BE2C (cell line): ENCODE results near the gene FAM168A.

Experiments
- DNase-seq: peaks from one replicate; pipeline ENCODE4 v3.0.0-alpha.2; 2020
- H3K27me3 ChIP-seq: fragments of 250-450 bp; sonication (Bioruptor Pico); 2 replicates; pipeline ENCODE4 v1.5.1; 2020; ENCODE audit warnings: mild to moderate bottlenecking
- H3K36me3 ChIP-seq: fragments of 250-450 bp; sonication (Bioruptor Pico); 2 replicates; pipeline ENCODE4 v1.5.1; 2020; ENCODE audit warnings: mild to moderate bottlenecking
- H3K4me1 ChIP-seq: fragments of 250-450 bp; sonication (Bioruptor Pico); 2 replicates; pipeline ENCODE4 v1.5.1; 2020
- H3K4me3 ChIP-seq: 2 replicates; pipeline ENCODE4 v1.5.1; 2011; ENCODE audit warnings: low read depth, low read length
- H3K9me3 ChIP-seq: fragments of 250-450 bp; sonication (Bioruptor Pico); 2 replicates; pipeline ENCODE4 v1.5.1; 2020
- CTCF ChIP-seq: IDR thresholded peaks from 2 replicates; pipeline ENCODE4 v1.5.1; 2012; ENCODE audit warnings: mild to moderate bottlenecking, low read depth, low read length

Gene FAM168A

GRCh38 chr11:73542175-73542574 is 55.7 kb downstream of the FAM168A start:
- DNase-seq = no peak
- H3K9me3 ChIP-seq = no peaks in the 10 kb centered on the region
- H3K4me1 ChIP-seq = peaks cover 3% of the 10 kb centered on the region; the same call in 1 of the 2 replicates
- H3K4me3 ChIP-seq = no peak overlapping the region
- no peaks in the 10 kb centered on the region for H3K36me3 ChIP-seq
- H3K27me3 ChIP-seq = no peaks in the 10 kb centered on the region
- no peak for TF ChIP-seq CTCF

GRCh38 chr11:73539506-73540084 is 58.3 kb downstream of the FAM168A start:
- Histone ChIP-seq H3K27me3 (no peaks in the 10 kb centered on the region), H3K9me3 (no peaks in the 10 kb centered on the region), H3K4me1 (peaks cover 3% of the 10 kb centered on the region; the same call in 1 of the 2 replicates), H3K36me3 (no peaks in the 10 kb centered on the region), H3K4me3 (no peak overlapping the region)
- no peak for TF ChIP-seq CTCF
- DNase-seq = no peak

- Histone ChIP-seq H3K9me3 (no peaks in the 10 kb centered on the region), H3K36me3 (no peaks in the 10 kb centered on the region), H3K27me3 (no peaks in the 10 kb centered on the region), H3K4me1 (peaks cover 3% of the 10 kb centered on the region; the same call in 1 of the 2 replicates), H3K4me3 (no peak overlapping the region)
- peak; percentile 35 for DNase-seq
- no peak for TF ChIP-seq CTCF
Observed at GRCh38 chr11:73538381-73538872, 59.5 kb downstream of the FAM168A start.

- Histone ChIP-seq H3K4me3 (no peak overlapping the region), H3K9me3 (no peaks in the 10 kb centered on the region), H3K4me1 (peaks cover 3% of the 10 kb centered on the region), H3K36me3 (no peaks in the 10 kb centered on the region), H3K27me3 (no peaks in the 10 kb centered on the region)
- no peak for DNase-seq
- no peak for TF ChIP-seq CTCF
Observed at GRCh38 chr11:73537969-73538368, 59.9 kb downstream of the FAM168A start.

GRCh38 chr11:73536961-73537360 is 61.0 kb downstream of the FAM168A start:
- Histone ChIP-seq H3K9me3 (no peaks in the 10 kb centered on the region), H3K36me3 (no peaks in the 10 kb centered on the region), H3K4me1 (peaks cover 9% of the 10 kb centered on the region), H3K4me3 (no peak overlapping the region), H3K27me3 (no peaks in the 10 kb centered on the region)
- no peak for DNase-seq
- no peak for TF ChIP-seq CTCF

- no peak overlapping the region for H3K4me3 ChIP-seq
Observed at GRCh38 chr11:73532310-73532709, 65.6 kb downstream of the FAM168A start.

More at GRCh38 chr11:73532310-73532709, 65.6 kb downstream of the FAM168A start:
- Histone ChIP-seq H3K4me1 (peaks cover 6% of the 10 kb centered on the region), H3K27me3 (no peaks in the 10 kb centered on the region), H3K36me3 (no peaks in the 10 kb centered on the region), H3K9me3 (no peaks in the 10 kb centered on the region)
- no peak for TF ChIP-seq CTCF
- no peak for DNase-seq
